Superior temporal gyrus (tissue), 1 donor: ENCODE measurements around the gene ADAMTSL3.

Source experiments
- DNase-seq: peaks from one replicate; pipeline ENCODE4 v3.0.0-alpha.2; 2016; ENCODE audit errors: extremely low spot score

ADAMTSL3 gene

GRCh38 chr15:83653639-83654378, at the start of gene ADAMTSL3:
Gene ADAMTSL3 (plus strand): TSS chr15:83654123. CDS start chr15:83655762, 1,639 bp downstream.
- peak; percentile 44 for DNase-seq

GRCh38 chr15:83604549-83604948, 49.4 kb upstream of the ADAMTSL3 start:
- no peak for DNase-seq

- DNase-seq = no peak
Measured at GRCh38 chr15:83605111-83605945, 48.6 kb upstream of the ADAMTSL3 start.

- no peak for DNase-seq
Measured at GRCh38 chr15:83610132-83610531, 43.8 kb upstream of the ADAMTSL3 start.

- DNase-seq = no peak
Measured at GRCh38 chr15:83610901-83611685, 42.8 kb upstream of the ADAMTSL3 start.

GRCh38 chr15:83612226-83612625, 41.7 kb upstream of the ADAMTSL3 start:
- DNase-seq = no peak

- DNase-seq = no peak
Measured at GRCh38 chr15:83612898-83613635, 40.9 kb upstream of the ADAMTSL3 start.

- no peak for DNase-seq
Measured at GRCh38 chr15:83613714-83614113, 40.2 kb upstream of the ADAMTSL3 start.

- DNase-seq = no peak
Measured at GRCh38 chr15:83616840-83617239, 37.1 kb upstream of the ADAMTSL3 start.

GRCh38 chr15:83626171-83626802, 27.6 kb upstream of the ADAMTSL3 start:
- no peak for DNase-seq

- no peak for DNase-seq
Measured at GRCh38 chr15:83631534-83631933, 22.4 kb upstream of the ADAMTSL3 start.

- DNase-seq = no peak
Measured at GRCh38 chr15:83643201-83643600, 10.7 kb upstream of the ADAMTSL3 start.

- DNase-seq = no peak
Measured at GRCh38 chr15:83644439-83644838, 9.5 kb upstream of the ADAMTSL3 start.

GRCh38 chr15:83650831-83651230, 3.1 kb upstream of the ADAMTSL3 start:
- no peak for DNase-seq

- DNase-seq = no peak
Measured at GRCh38 chr15:83651541-83651940, 2.4 kb upstream of the ADAMTSL3 start.

GRCh38 chr15:83652626-83653204, 1.2 kb upstream of the ADAMTSL3 start:
- DNase-seq = no peak

- DNase-seq = no peak
Measured at GRCh38 chr15:83653288-83653638, 660 bp upstream of the ADAMTSL3 start.

GRCh38 chr15:83654379-83655236, 685 bp downstream of the ADAMTSL3 start:
- DNase-seq = no peak

- no peak for DNase-seq
Measured at GRCh38 chr15:83655237-83655616, 1.3 kb downstream of the ADAMTSL3 start.

- DNase-seq = no peak
Measured at GRCh38 chr15:83656192-83656591, 2.3 kb downstream of the ADAMTSL3 start.
